H7 (cell line): ENCODE measurements around the gene LBR. TPM values are rescaled to one million over a fixed set of nuclear protein-coding genes. Genes with fewer than 3 reads are reported as not detected.
A peak's percentile ranks its signal among the peaks of the same experiment; 100 is the strongest.

ENCODE experiments used
- DNase-seq: peaks from one replicate; pipeline ENCODE4 v3.0.0; 2012
- H3K27me3 ChIP-seq: 2 replicates; pipeline ENCODE4 v1.6.0; 2011; ENCODE audit warnings: mild to moderate bottlenecking, low read length; ENCODE audit not compliant: control insufficient read depth, insufficient read depth
- H3K36me3 ChIP-seq: replicated peaks from 2 replicates; pipeline ENCODE4 v1.5.1; 2011; ENCODE audit warnings: low read length; ENCODE audit not compliant: control insufficient read depth, insufficient read depth
- H3K4me3 ChIP-seq: 2 replicates; pipeline ENCODE4 v1.5.1; 2011; ENCODE audit warnings: low read depth, mild to moderate bottlenecking, control low read depth, low read length, moderate library complexity; ENCODE audit not compliant: insufficient read depth
- total RNA-seq: library from RNA; depleted of rRNA; stranded (reverse); fragments of >200 nt; shearing (Covaris generic); gene quantifications from 2 replicates; pipeline ENCODE4 v1.2.3, GENCODE V29; 2014

Gene LBR
- total RNA-seq, 1 experiment from 2014 or later, result 97.1 TPM

GRCh38 chr1:225468270-225469020, 40.6 kb upstream of the LBR start:
- no peaks in the 10 kb centered on the region for H3K27me3 ChIP-seq
- peak; percentile 17 for DNase-seq
- H3K4me3 ChIP-seq, result no peak overlapping the region
- no peaks in the 10 kb centered on the region for H3K36me3 ChIP-seq

GRCh38 chr1:225467193-225468020, 39.6 kb upstream of the LBR start:
- Histone ChIP-seq H3K36me3 (no peaks in the 10 kb centered on the region), H3K4me3 (no peak overlapping the region), H3K27me3 (no peaks in the 10 kb centered on the region)
- peak; percentile 43 for DNase-seq

GRCh38 chr1:225466848-225467192, 39.0 kb upstream of the LBR start:
- no peak for DNase-seq
- H3K36me3 ChIP-seq, result no peaks in the 10 kb centered on the region
- H3K4me3 ChIP-seq, result no peak overlapping the region
- H3K27me3 ChIP-seq, result no peaks in the 10 kb centered on the region

GRCh38 chr1:225465793-225466517, 38.1 kb upstream of the LBR start:
- Histone ChIP-seq H3K36me3 (no peaks in the 10 kb centered on the region), H3K4me3 (no peak overlapping the region), H3K27me3 (no peaks in the 10 kb centered on the region)
- DNase-seq, result no peak

- DNase-seq, result no peak
- no peaks in the 10 kb centered on the region for H3K27me3 ChIP-seq
- no peak overlapping the region for H3K4me3 ChIP-seq
- no peaks in the 10 kb centered on the region for H3K36me3 ChIP-seq
Measured at GRCh38 chr1:225464851-225465792, 37.3 kb upstream of the LBR start.

- H3K27me3 ChIP-seq, result no peaks in the 10 kb centered on the region
- no peak for DNase-seq
- H3K4me3 ChIP-seq, result no peak overlapping the region
- H3K36me3 ChIP-seq, result no peaks in the 10 kb centered on the region
Measured at GRCh38 chr1:225462714-225463574, 35.1 kb upstream of the LBR start.

- no peaks in the 10 kb centered on the region for H3K27me3 ChIP-seq
- no peak for DNase-seq
- no peaks in the 10 kb centered on the region for H3K36me3 ChIP-seq
- H3K4me3 ChIP-seq, result no peak overlapping the region
Measured at GRCh38 chr1:225462429-225462713, 34.5 kb upstream of the LBR start.

GRCh38 chr1:225461533-225462428, 33.9 kb upstream of the LBR start:
- no peaks in the 10 kb centered on the region for H3K36me3 ChIP-seq
- no peak for DNase-seq
- no peak overlapping the region for H3K4me3 ChIP-seq
- H3K27me3 ChIP-seq, result no peaks in the 10 kb centered on the region

- Histone ChIP-seq H3K27me3 (no peaks in the 10 kb centered on the region), H3K4me3 (no peak overlapping the region), H3K36me3 (no peaks in the 10 kb centered on the region)
- DNase-seq, result peak; percentile 51
Measured at GRCh38 chr1:225460737-225461532, 33.1 kb upstream of the LBR start.

GRCh38 chr1:225460021-225460736, 32.3 kb upstream of the LBR start:
- DNase-seq, result peak; percentile 77

GRCh38 chr1:225458222-225458631, 30.4 kb upstream of the LBR start:
- no peak overlapping the region for H3K4me3 ChIP-seq
- H3K27me3 ChIP-seq, result no peaks in the 10 kb centered on the region
- no peak for DNase-seq
- H3K36me3 ChIP-seq, result no peaks in the 10 kb centered on the region

More at GRCh38 chr1:225460021-225460736, 32.3 kb upstream of the LBR start:
- Histone ChIP-seq H3K36me3 (no peaks in the 10 kb centered on the region), H3K27me3 (no peaks in the 10 kb centered on the region), H3K4me3 (no peak overlapping the region)

- no peak overlapping the region for H3K4me3 ChIP-seq
- DNase-seq, result no peak
- H3K36me3 ChIP-seq, result no peaks in the 10 kb centered on the region
- H3K27me3 ChIP-seq, result no peaks in the 10 kb centered on the region
Measured at GRCh38 chr1:225454733-225455132, 26.9 kb upstream of the LBR start.
